ENCODE data around the gene NTN1.

Gene NTN1

GRCh38 chr17:9002227-9002605, 19.1 kb upstream of the NTN1 start:
- no peak for DNase-seq (ENCODE audit: low read depth)
- TF ChIP-seq CTCF (IDR thresholded peaks at IDR 0.05; ENCODE audit: control insufficient read depth, insufficient read depth, low read depth, low read length, missing control alignments) = no peak
- no peak overlapping the region for H3K4me3 ChIP-seq (ENCODE audit: control insufficient read depth, low read depth, low read length)

DNA sequence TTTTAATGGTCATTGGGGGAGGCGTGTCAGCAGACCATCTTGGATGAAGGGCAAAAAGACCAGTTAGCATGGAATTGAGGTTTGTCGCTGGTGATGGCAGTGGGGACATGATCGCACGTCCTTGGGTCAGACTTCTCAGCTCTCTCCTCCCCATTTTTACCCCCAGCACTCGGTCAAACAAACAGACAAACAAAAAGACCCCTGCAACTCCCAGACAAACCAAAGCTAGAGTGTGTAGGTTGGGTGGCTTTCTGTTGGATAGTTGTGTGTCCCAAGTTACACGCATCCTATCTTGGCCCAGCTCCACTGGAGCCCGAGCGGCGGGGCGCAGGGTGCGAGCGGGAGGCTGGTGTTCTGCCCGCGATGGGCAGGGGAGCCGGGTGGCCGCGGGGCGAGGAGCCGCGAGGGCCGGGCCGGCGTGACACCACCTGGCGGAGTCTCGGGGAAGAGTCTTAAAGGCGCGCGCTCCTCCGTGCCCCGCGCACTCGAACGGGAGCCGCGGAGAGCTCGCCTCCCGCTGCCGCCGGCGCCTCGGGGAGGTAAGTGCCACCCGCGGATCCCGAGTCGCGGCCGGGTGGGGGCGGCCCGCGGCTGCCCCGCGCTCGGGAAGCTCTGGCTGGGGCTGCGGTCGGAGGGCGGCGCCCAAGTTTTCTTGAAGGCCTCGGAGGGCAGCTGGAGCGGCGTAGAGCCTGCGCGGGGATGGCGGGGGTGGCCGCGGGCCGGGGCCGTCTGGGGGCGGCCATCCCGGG, 18.5 kb upstream of the NTN1 start:
- DNase-seq (ENCODE audit: low read depth) = no peak
- no peak for TF ChIP-seq CTCF (IDR thresholded peaks at IDR 0.05; ENCODE audit: control insufficient read depth, insufficient read depth, low read depth, low read length, missing control alignments)
- no peak overlapping the region for H3K4me3 ChIP-seq (ENCODE audit: control insufficient read depth, low read depth, low read length)

- DNase-seq (ENCODE audit: low read depth) = no peak
- TF ChIP-seq CTCF (IDR thresholded peaks at IDR 0.05; ENCODE audit: control insufficient read depth, insufficient read depth, low read depth, low read length, missing control alignments) = no peak
- H3K4me3 ChIP-seq (ENCODE audit: control insufficient read depth, low read depth, low read length) = no peak overlapping the region
Observed at GRCh38 chr17:9003355-9004131, 17.8 kb upstream of the NTN1 start.

GRCh38 chr17:9004132-9004960, 17.0 kb upstream of the NTN1 start:
- TF ChIP-seq CTCF (IDR thresholded peaks at IDR 0.05; ENCODE audit: control insufficient read depth, insufficient read depth, low read depth, low read length, missing control alignments) = no peak
- no peak overlapping the region for H3K4me3 ChIP-seq (ENCODE audit: control insufficient read depth, low read depth, low read length)
- no peak for DNase-seq (ENCODE audit: low read depth)

DNA sequence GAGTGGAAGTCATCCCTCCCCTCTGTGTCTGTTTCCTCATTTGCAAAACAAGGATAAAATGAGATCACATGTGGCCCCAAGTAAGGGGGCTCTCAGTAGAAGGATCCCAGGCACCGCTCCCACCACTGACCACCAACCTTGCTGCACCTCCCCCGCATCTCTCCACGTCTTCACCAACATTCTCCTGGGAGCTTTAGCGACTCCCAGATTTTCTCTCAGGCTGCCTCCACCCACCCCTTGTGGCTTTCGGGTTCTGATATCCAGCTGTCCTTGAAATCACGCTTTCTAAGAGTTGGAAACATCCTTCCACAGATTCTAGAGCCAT, 16.4 kb upstream of the NTN1 start:
- no peak overlapping the region for H3K4me3 ChIP-seq (ENCODE audit: control insufficient read depth, low read depth, low read length)
- DNase-seq (ENCODE audit: low read depth) = no peak
- TF ChIP-seq CTCF (IDR thresholded peaks at IDR 0.05; ENCODE audit: control insufficient read depth, insufficient read depth, low read depth, low read length, missing control alignments) = no peak

- H3K4me3 ChIP-seq (ENCODE audit: control insufficient read depth, low read depth, low read length) = no peak overlapping the region
- no peak for TF ChIP-seq CTCF (IDR thresholded peaks at IDR 0.05; ENCODE audit: control insufficient read depth, insufficient read depth, low read depth, low read length, missing control alignments)
- no peak for DNase-seq (ENCODE audit: low read depth)
Observed at GRCh38 chr17:9006175-9006767, 15.0 kb upstream of the NTN1 start.
